NAMALWA (cell line): ENCODE data around the gene AMER3.
"Not testable (repeated sequence)": the region's sequence is repeated elsewhere in the genome, so short reads cannot be mapped to it uniquely, and the experiment has no call there.

ENCODE experiments used
- DNase-seq: peaks from one replicate; pipeline ENCODE4 v3.0.0-alpha.2; 2015; ENCODE audit warnings: low spot score

Gene AMER3

GRCh38 chr2:130755256-130756052 is at the start of gene AMER3:
Gene AMER3 (plus strand): TSS chr2:130755540. CDS start chr2:130762073, 6,533 bp downstream.
- no peak for DNase-seq

GRCh38 chr2:130714795-130715194 is 40.5 kb upstream of the AMER3 start:
- not testable (repeated sequence) for DNase-seq

- no peak for DNase-seq
Observed at GRCh38 chr2:130720036-130720435, 35.3 kb upstream of the AMER3 start.

GRCh38 chr2:130720528-130720927 is 34.8 kb upstream of the AMER3 start:
- DNase-seq = no peak

GRCh38 chr2:130724455-130724854 is 30.9 kb upstream of the AMER3 start:
- DNase-seq = no peak

GRCh38 chr2:130726614-130727180 is 28.6 kb upstream of the AMER3 start:
- no peak for DNase-seq

- no peak for DNase-seq
Observed at GRCh38 chr2:130727286-130727924, 27.9 kb upstream of the AMER3 start.

- no peak for DNase-seq
Observed at GRCh38 chr2:130728007-130728454, 27.3 kb upstream of the AMER3 start.

- DNase-seq = no peak
Observed at GRCh38 chr2:130728549-130729316, 26.6 kb upstream of the AMER3 start, which contains the start of gene GPR148. Gene GPR148 (plus strand): TSS chr2:130729070. CDS start chr2:130729152, 82 bp downstream.

GRCh38 chr2:130729322-130730299 is 25.7 kb upstream of the AMER3 start:
- DNase-seq = no peak

GRCh38 chr2:130732257-130732656 is 23.1 kb upstream of the AMER3 start:
- DNase-seq = not testable (repeated sequence)

- DNase-seq = no peak
Observed at GRCh38 chr2:130735200-130735599, 20.1 kb upstream of the AMER3 start.

- DNase-seq = no peak
Observed at GRCh38 chr2:130736487-130736886, 18.9 kb upstream of the AMER3 start.

- no peak for DNase-seq
Observed at GRCh38 chr2:130737592-130737991, 17.7 kb upstream of the AMER3 start.

GRCh38 chr2:130740671-130741070 is 14.7 kb upstream of the AMER3 start:
- no peak for DNase-seq

GRCh38 chr2:130743278-130743677 is 12.1 kb upstream of the AMER3 start:
- no peak for DNase-seq

- no peak for DNase-seq
Observed at GRCh38 chr2:130744287-130745117, 10.8 kb upstream of the AMER3 start.

- no peak for DNase-seq
Observed at GRCh38 chr2:130749078-130749477, 6.3 kb upstream of the AMER3 start.

- no peak for DNase-seq
Observed at GRCh38 chr2:130749641-130750040, 5.7 kb upstream of the AMER3 start.

- no peak for DNase-seq
Observed at GRCh38 chr2:130754811-130755210, 529 bp upstream of the AMER3 start.
